ENCODE measurements around the gene IMP3.
"Not testable (repeated sequence)": the region's sequence is repeated elsewhere in the genome, so short reads cannot be mapped to it uniquely, and the experiment has no call there.

IMP3 gene

GRCh38 chr15:75639709-75640482 is at the start of gene IMP3:
TSS of gene IMP3 (minus strand) at chr15:75640224. CDS start at chr15:75640168, 56 bp downstream.
- DNase-seq = peak; percentile 90 to 91

GRCh38 chr15:75689429-75689828 is 49.4 kb upstream of the IMP3 start:
- not testable (repeated sequence) for DNase-seq

- no peak for DNase-seq
Observed at GRCh38 chr15:75688831-75689230, 48.8 kb upstream of the IMP3 start.

GRCh38 chr15:75688278-75688557 is 48.2 kb upstream of the IMP3 start:
- DNase-seq = no peak

- DNase-seq = no peak
Observed at GRCh38 chr15:75687486-75688277, 47.7 kb upstream of the IMP3 start.

- peak; percentile 53 to 72 for DNase-seq
Observed at GRCh38 chr15:75686212-75686642, 46.2 kb upstream of the IMP3 start.

GRCh38 chr15:75685195-75685594 is 45.2 kb upstream of the IMP3 start:
- no peak for DNase-seq

GRCh38 chr15:75684648-75685047 is 44.6 kb upstream of the IMP3 start:
- DNase-seq = no peak

- peak; percentile 61 for DNase-seq
Observed at GRCh38 chr15:75683646-75684312, 43.8 kb upstream of the IMP3 start.

- no peak for DNase-seq
Observed at GRCh38 chr15:75682181-75683135, 42.4 kb upstream of the IMP3 start.

- DNase-seq = no peak
Observed at GRCh38 chr15:75680007-75680789, 40.2 kb upstream of the IMP3 start.

GRCh38 chr15:75678324-75678690 is 38.3 kb upstream of the IMP3 start:
- DNase-seq = not testable (repeated sequence)

- DNase-seq = no peak
Observed at GRCh38 chr15:75677465-75678323, 37.7 kb upstream of the IMP3 start.

GRCh38 chr15:75676688-75677464 is 36.9 kb upstream of the IMP3 start:
- no peak for DNase-seq

GRCh38 chr15:75675579-75676404 is 35.8 kb upstream of the IMP3 start:
- DNase-seq = no peak

GRCh38 chr15:75674366-75674765 is 34.3 kb upstream of the IMP3 start:
- no peak for DNase-seq

- no peak for DNase-seq
Observed at GRCh38 chr15:75673426-75674235, 33.6 kb upstream of the IMP3 start.
